Erythroblast (primary cell): Measurements from ENCODE around the gene ZNF853.

ENCODE experiments used
- GATA1 ChIP-seq: IDR thresholded peaks from 2 replicates; pipeline ENCODE4 v1.6.1; 2011; ENCODE audit warnings: low read depth, mild to moderate bottlenecking, control low read depth, low read length, moderate library complexity
- POLR2A ChIP-seq: IDR thresholded peaks from 2 replicates; pipeline ENCODE4 v1.6.1; 2011; ENCODE audit warnings: mild to moderate bottlenecking, low read length

DNA sequence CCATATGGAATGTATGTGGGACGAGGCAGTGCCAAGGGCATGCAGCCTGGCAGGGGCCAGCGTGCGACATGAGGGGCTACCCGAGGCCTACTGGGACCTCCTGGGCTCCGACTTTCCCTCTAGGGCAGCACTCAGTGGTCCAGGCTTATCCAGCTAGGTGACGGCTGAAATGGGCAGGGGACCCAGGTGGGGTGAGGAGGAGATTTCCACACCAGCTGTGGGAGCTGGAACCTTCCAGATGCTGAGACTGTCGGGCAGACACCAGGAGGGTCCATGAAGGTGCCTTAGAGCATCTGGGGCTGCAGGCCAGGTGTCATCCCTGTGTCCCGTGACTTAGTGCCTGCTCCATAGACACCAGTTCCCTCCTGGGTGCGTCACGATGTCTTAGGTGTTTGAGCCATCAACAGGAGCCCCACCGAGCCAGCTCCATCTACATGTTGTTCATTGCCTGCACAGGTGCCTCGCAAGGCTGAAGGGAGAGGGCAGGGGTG lies 35.2 kb downstream of the ZNF853 start:
- no peak for TF ChIP-seq POLR2A
- no peak for TF ChIP-seq GATA1
